Muscle of back (tissue), 11 donors: ENCODE measurements around the gene HIPK4. TPM values are rescaled to one million over a fixed set of nuclear protein-coding genes. Genes with fewer than 3 reads are reported as not detected.
"Not testable (repeated sequence)": the region's sequence is repeated elsewhere in the genome, so short reads cannot be mapped to it uniquely, and the experiment has no call there.

ENCODE experiments used
- DNase-seq, 3 donors: peaks; one replicate each; pipeline versions ENCODE4 v3.0.0 to v3.0.0-alpha.2; 2013
- polyA plus RNA-seq, 10 donors: library from polyadenylated mRNA; unstranded; fragments of 120-200 nt; gene quantifications; one replicate each; pipeline ENCODE4 v1.2.1, GENCODE V29; 2013; ENCODE audit not compliant: insufficient read length in 10 of 10

Gene HIPK4
- polyA plus RNA-seq, 10 donors: 0.68 to 1.7 (median 1.4) TPM

DNA sequence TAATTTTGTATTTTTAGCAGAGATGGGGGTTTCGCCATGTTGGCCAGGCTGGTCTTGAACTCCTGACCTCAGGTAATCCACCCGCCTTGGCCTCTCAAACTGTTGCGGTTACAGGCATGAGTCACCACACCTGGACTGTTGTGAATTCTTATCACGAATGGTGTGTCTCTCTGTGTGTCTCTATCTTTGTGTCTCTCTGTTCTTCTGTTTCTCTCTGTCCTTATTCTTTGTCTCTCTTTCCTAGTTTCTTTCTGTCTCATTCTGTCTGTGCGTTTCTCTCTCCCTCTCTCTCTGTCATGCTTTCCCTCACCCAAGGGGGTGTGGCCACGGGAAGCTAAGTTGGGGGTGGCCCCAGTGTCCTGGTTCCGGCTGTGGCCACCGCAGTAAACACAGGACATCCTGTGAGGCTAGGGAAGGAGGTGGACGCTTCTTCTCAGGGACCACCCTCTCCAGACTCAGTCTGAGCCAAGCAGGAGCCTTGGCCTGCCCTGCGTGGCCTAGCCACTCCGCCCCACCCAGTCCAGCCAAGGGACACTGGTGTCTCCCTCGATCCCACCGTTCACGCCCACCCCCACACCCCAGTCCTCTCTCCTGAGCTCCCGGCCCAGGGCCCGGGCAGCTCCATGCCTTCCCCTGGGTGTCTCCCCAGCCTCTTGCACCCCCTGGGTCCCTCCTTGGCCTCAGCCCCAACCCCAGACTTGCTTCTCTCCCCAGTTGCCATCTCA is 27.1 kb upstream of the HIPK4 start:
- peak in 2 of 3 donors; percentile 74 to 88 for DNase-seq

DNA sequence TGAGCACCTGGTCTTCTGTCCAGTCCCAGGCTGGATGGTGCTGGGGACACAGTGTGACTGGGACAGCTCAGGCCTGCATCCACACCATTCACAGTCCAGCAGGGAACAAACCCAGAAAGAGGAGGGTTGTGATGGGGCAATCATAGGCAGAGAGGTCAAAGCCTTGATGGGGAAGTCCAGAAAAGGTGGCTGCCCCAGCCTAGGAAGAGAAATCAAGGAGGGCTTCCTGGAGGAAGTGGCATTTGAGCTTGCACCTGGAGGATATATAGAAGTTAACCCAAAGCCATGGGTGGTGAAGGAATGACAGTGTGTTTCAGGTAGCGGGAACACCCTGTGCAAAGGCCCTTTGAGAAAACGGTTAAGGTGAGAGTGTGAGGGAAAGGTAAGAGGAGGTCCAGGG is 25.8 kb upstream of the HIPK4 start:
- no peak for DNase-seq

DNA sequence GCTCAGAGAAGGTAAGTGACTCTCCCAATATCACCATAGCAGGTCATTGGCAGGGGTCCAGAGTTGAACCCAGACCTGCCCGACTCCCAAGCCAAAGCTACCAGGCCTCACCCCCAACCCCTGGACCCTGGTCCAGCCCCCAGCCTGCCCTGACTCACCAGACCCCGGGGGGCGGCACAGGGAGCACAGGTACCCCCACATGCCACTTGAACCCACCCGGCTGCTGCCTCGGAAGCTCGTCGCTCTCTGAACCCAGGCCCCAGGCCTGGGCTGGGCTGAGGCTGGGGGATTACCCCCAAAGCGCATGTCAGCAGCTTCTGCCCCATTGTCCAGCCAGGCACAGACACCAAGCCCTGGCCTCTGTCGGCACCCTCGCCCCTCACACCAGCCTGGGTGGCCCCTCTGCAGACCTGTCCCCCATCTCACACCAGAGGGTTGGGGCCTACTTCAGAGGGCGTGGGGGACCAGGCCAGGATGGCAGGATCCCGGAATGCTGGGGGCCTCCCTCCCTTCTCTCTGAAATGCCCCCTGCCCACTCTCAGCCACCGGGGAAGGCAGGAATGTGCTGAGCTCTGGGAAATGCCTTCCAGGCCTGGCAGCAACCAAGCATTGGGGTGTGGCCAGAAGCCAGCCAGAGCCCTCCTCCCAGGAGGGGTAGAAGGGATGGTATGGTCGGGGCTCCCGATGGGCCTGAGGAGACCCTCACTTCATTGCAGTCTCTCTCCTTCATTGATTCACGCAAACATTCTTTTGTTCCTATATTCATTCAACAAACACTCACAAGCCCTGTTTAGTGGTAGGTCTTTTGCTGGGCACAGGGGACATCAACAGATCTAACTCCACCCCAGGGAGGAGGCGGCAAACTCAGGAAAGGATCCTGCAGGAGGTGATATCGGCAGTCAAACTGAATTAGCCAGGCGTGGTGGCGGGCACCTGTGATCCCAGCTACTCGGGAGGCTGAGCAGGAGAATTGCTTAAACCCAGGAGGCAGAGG is 24.9 kb upstream of the HIPK4 start:
- no peak for DNase-seq

DNA sequence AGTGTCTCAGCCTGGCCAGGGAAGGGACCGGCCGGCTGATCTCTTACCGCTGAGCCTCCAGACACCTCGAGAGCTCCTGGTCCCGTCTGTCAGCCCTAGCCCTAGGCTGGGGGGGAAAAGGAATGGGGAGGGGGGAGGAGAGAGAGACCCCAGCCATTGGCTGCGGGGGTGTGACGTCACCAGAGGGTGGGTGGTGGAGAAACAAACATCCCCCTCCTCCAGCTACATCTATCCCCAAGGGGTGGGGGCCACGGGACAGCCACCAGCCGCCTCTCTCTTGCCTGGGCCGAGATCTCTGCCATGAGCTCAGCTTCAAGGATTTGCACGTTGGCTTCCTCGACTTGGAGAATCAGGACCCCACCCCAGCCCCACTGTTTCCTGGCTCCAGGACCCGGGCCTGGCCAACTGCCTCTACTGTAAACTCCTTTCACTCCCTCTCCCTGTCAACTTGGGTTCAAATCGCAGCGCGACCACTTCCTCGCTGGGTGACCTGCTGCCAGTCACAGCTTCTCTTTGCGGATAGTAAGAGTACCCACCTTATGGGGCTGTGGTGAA is 23.4 kb upstream of the HIPK4 start, which contains the start of gene PRX:
Gene PRX, minus strand, starts transcription at position 88 of the 555 bp plus-strand sequence. CDS start 5,446 bp downstream, outside the sequence.
- peak in 2 of 3 donors; percentile 44 to 82 for DNase-seq

DNA sequence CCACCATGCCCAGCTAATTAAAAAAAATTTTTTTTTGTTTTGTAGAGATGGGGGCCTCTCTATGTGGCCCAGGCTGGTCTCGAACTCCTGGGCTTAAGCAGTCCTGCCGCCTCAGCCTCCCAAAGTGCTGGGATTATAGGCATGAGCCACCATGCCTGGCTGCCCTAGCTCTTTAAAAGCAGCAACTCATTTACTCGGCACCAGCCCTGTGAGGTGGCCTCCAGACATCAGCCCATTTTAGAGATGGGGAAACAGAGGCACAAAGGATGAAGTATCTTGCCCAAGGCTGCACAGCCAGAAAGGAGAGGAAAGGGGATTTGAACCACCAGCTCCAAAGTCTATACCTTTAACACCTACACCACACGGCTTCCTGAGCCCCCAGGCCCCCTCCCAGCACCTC is 22.9 kb upstream of the HIPK4 start:
- no peak for DNase-seq

DNA sequence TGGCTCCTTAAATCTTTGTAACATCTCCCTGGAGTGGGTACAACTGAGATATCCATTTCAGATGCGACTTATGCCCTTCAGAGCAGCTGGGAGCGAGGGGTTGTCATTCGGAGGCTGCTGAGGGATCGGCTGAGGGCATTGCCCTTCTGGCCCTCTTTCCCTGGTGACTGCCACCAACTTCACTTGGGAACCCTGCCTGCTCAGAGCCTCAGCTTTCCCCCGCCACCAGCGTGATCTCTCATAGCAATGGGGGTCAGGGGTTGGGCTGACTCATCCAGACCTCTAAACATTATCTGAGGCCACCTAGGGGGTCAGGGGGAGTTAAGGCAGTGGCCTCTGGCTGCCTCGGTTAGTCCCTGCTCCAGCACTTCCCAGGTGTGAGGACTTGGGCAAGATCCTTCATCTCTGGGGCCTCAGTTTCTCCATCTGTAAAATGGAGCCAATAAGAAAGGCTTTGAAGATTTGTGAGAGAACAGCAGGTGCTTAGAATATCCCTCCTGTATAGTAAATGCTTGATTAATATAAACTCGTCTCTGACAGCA is 22.0 kb upstream of the HIPK4 start:
- DNase-seq: no peak

DNA sequence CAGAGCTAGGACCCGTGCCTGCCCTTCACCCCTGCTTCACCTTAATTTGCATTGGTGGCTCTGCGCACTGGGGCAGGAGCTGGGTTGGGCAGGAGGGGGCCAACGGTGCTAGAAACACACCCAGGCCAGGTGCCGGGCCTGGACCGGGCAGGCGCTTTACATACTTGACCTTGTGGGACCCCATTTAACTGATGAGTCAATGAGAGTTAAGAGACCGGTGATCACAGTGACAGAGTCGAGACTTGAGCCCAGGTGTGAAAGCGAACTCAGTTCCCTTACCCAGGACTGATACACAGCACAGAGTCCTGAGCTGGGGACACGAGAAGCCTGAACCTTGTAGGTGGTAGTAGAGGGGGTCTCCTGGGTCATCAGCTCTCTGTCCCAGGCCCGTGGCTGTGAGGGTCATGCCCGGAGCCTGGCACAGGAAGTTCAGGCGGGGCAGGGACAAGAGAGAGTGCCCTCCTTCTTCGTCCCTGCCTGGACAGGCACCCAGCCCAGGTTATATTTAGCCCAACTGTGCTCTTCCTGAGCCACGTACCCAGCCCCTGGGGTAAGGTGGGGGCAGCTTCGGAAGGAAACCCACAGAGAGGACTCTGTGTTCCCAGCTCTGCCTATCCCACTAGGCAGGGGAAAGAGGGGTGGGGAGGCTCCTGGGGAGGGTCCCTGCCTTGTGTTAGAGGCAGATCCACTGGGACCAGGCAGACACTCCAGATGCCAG is 21.3 kb upstream of the HIPK4 start:
- no peak for DNase-seq

DNA sequence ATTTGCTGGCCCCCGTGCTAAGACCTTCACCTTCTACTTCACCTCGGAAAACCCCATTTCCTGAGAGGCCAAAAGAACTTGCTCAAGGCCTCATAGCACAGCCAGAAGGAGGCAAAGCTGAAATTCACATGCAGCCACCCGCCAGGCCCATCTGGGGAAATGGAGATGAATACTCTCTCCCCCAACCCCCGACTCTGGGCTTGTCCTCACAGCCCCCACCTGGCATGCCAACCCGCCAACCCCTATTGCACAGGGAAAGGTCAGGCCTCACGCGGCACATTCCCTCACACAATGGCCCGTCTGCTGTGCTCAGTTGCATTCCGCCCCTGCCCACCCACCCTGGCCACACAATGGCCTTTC is 20.0 kb upstream of the HIPK4 start:
- DNase-seq: no peak

DNA sequence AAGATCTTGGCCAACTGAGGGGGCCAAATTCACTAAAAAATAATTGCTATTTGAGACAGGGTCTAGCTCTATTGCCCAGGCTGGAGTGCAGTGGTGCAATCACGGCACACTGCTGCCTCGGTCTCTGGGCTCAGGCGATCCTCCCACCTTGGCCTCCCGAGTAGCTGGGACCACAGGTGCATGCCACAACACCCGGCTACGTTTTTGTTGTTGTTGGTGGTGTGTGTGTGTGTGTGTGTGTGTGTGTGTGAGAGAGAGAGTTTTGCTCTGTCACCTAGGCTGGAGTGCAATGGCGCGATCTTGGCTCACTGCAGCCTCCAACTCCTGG is 18.6 kb upstream of the HIPK4 start:
- not testable (repeated sequence) for DNase-seq

DNA sequence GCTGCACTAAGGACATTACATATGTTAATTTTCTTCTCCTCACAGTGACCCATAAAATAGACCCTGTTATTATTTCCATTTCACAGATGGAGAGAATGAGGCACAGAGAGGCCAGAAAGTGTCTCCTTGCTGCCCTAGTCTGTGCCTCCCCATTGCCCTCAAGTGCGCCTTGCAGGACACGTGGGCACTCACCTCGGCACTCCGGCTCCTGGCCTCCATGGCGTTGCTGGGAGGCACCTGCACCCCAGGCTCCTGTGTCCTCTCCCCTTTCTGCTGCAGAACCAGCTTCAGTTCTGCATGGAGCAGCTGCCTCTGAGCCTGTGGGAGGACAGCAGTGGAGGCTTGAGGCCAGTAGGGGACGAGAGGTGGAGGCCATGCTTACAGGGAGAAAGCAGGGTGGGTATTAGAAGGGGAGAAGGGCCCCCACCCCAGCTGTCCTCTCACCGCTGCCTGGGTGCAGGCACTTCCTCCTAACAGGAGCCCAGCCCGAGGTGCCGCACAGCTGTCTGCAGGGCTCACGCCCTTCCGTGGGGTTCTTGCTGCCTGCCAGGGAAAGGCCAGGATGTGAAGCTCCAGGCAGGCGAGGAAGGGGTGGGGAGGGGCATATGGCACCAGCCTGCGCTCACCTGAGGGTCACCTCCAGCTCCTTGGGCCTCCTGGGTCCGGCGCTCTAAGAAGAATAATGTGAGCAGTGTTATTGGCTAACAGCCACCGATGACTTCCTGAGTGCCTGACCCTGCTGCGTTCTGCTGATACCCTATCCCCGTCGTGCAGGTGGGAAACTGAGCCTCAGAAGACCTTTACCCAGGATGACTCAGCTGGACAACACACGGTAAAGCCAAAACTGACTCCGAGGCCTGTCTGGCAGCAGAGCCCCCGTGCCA is 18.0 kb upstream of the HIPK4 start:
- DNase-seq: no peak

DNA sequence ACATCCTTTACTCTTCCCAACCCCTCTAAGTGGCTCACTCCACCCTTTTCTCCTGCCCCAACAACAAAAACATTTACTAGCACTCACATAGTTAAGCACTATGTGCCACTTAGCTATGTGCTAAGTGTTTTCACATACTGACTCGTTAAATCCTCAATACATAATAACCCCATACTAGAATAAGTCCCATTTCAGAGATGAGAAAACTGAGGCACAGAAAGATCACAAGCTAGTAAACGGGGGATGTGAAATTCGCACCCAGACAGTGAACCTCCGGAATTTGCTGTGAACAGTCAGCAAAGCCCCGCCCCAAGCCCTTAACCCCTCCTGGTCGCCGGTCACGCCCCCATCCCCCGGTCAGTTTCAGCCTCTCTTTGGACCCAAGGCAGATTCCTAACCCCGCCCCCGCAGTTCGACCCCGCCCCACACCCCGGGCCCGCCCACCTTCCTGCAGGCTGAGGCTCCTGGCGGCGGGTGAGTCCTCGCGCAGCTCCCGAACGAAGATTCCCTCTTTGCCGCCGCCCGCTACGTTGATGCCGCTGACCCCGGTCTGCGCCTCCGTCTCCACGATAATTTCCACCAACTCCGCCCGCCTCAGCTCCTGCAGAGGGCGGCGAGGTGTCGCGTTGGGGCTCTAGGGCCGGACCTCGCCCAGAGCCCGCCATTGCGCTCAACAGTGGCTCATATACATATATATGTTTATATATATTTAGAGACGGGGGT is 13.4 kb upstream of the HIPK4 start:
- peak; percentile 79 to 94 (median 88) for DNase-seq

DNA sequence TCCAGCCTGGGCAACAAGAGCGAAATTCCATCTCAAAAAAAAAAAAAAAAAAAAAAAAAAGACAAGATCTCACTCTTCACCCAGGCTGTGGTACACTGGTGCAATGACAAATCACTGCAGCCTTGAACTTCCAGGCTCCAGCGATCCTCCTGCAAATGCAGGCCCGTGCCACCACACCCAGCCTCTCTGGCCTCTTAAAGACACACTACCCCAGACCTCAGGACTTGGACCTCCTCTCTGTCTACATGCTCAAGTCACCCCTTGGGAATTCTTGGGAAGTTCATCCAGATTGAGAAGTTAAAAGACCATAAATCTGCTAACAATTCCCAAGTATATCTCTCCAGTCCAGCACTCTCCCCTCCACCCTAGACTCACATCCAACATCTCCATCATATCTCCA is 10.6 kb upstream of the HIPK4 start:
- DNase-seq: peak in 1 of 3 donors; percentile 30

DNA sequence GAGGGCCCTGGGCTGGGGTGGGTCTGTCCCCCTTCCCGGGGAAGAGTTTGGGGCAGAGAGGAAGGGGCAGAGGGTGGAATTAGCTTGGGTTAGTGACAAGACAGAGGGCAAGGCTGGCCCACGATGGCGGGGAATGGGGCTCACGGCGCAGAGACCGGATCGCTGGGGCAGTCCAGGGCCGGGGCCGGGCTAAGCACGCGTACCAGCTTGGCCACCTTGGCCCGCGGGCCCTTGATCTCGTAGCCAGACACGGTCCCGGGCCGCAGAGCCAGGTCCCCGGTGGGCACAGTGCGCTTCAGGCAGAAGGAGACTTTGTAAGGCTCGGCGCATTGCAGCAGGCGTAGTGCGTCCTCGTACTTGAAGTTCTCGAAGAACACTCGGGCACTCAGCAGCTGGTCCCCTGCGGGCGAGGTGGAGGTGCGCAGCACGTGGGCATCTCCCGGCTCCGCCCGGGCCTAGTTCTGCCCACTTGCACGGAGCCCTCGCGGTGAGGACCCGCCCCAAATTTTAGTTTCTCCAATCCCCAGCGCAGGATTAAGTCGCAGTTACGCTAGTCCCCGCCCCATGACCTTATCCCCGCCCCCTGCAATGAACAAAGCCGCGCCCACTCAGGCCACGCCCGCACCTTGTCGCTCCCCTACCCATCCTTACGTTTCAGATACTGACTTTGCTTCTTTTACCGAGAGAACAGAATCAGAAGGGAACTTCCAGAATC is 8.6 kb upstream of the HIPK4 start:
- peak in 1 of 3 donors; percentile 36 for DNase-seq

DNA sequence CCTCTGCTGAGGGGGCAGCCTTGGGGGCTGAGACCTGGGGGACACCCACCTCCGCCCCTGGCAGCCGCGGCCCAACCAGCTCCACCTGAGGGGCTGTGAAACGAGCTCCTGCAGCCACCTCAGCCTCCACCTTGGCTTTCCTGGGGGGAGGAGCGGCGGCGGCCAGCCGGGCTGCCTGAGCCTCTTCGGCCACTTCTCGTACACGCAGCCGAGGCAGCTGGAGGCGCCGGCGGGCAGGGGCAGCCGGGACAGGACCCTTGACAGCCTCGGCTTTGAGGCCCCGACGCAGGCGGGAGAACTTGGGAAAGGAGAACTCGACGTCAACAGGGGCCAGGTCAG is 7.6 kb upstream of the HIPK4 start:
- no peak for DNase-seq

DNA sequence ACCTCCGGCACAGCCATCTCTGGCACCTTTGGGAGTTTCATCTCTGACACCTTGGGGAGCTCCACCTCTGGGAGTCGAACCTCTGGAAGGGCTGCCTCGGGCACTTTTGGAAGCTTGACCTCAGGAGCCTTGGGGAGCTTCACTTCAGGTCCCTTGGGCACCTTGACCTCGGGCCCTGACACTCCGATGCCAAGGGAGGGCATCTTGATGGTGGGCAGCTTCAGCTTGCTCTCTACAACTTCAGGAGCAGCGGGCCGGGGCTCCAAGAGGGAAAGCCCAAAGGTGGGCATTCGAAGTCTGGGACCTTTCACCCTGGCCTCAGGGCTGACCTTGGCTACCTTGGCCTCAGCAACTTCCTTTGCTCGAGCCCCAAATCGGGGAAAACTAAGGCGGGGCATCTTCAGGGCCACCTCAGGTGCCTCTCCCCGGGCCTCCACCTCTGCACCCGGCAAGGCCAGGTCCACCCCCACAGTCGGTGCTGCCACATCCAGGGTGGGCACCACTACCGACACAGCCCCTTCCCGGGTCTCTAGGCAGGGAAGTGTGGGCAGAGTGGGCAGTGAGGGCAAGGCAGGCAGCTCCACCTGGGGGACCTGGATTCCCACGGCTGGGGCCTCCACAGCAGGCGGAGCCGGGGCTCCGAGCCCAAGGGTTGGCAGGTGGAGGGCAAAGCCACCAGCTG is 7.0 kb upstream of the HIPK4 start:
- no peak for DNase-seq

DNA sequence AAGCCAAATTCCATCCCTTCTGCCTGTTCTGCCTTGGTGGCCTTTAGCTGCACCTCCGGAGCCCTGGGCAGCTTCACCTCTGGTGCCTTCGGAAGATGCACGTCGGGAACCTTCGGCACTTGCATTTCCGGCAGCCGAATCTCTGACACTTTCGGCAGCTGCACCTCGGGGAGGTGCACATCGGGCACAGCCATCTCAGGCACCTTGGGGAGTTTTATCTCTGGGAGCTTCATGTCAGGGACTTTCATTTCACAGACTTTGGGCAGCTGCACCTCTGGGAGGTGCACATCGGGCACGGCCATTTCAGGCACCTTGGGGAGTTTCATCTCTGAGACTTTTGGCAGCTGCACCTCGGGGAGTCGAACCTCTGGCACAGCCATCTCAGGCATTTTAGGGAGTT is 6.0 kb upstream of the HIPK4 start:
- DNase-seq: no peak

DNA sequence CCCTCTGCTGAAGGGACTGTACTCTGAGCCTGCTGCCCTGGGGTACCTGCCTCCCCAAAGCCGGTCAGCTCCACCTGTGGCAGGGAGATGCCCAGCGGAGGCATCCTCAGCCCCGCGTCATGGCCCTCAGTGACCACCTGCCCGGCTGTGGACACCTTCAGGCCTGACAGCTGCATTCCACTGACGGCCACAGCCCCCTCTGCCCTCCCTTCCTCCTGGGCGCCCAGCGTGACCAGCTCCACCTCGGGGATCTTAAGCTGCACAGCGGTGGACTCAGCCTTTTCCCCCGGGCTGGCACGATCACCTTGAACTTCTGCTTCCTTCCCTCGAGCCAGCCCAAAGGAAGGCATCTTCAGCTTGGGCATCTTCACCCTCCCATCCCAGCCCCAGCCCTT is 4.8 kb upstream of the HIPK4 start:
- DNase-seq: no peak

DNA sequence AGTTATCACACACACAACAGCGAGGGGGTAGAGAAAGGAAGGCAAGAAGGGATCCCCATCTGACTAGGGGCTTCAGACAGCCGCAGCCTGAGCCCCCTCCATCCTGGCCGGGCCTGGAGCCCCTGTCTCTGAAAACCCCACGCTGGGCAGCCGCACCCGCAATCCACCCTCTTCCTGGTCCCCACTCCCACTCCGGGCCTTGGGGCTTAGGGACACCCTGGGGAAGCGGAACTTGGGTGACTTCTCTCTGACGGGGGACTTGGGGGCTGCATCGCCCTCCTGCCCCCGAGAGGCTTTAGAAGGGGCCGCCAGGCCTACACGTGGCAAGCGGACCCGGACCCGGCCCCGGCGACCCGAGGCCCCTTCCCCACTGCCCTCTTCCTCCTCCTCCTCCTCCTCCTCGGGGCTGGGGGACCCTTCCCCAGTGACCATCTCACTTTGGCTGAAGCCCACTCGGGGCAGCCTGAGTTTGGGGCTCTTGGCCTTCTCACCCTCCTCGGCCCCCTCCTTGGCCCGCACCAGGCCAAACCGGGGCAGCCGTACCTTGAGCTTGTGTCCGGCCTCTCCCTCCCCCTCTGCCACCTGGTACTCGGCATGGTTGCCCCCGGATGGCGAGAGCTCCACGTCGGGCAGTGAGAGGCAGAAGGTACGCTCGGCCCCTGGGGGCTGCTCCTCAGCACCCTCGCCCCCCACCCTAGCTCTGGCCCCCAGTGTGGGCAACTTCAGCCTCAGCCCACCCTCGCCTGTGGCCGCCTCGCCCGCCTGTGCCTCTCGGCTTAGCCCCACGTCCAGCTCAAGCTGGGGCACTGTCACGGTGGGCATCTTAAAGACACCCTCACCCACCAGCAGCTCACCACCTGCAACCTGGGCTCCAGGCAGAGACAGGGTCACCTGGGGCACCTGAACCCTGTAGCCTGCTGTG is 4.2 kb upstream of the HIPK4 start:
- no peak for DNase-seq
